K562 (cell line): ENCODE measurements around the gene AP2M1. TPM values are rescaled to one million over a fixed set of nuclear protein-coding genes. Genes with fewer than 3 reads are reported as not detected.

Source experiments
- DMBX1 ChIP-seq: fragments of 250-450 bp; sonication (Bioruptor Pico); IDR thresholded peaks from 2 replicates; pipeline ENCODE4 v1.8.0; 2022; ENCODE audit warnings: inconsistent platforms, mild to moderate bottlenecking, moderate library complexity, borderline replicate concordance
- DNMT1 ChIP-seq: fragments of 450-650 bp; IDR thresholded peaks from 2 replicates; pipeline ENCODE4 v1.6.1; 2016; ENCODE audit warnings: antibody characterized with exemption, mild to moderate bottlenecking
- FOXA3 ChIP-seq, 2 experiments: fragments of 450-650 bp in 1 of 2; sonication (generic) in 1 of 2; formaldehyde crosslinking; IDR thresholded peaks in 1 of 2; conservative IDR thresholded peaks in 1 of 2; 2 replicates each; pipeline versions ENCODE4 v1.4.0 to v1.8.0; 2020 to 2022; ENCODE audit warnings: mild to moderate bottlenecking in 2 of 2, missing genetic modification reagents in 1 of 2
- FOXM1 ChIP-seq, 2 experiments: fragments of 450-650 bp in 1 of 2; sonication (generic) in 1 of 2; formaldehyde crosslinking in 1 of 2; IDR thresholded peaks; 2 replicates each; pipeline versions ENCODE4 v1.6.1 to v1.9.0; 2017 to 2022; ENCODE audit warnings: low read depth in 2 of 2, mild to moderate bottlenecking in 2 of 2, missing genetic modification reagents in 1 of 2, moderate library complexity in 1 of 2
- HINFP ChIP-seq: fragments of 450-650 bp; conservative IDR thresholded peaks from 2 replicates; pipeline ENCODE4 v1.6.1; 2016; ENCODE audit warnings: missing genetic modification characterization, low read depth, mild to moderate bottlenecking, control low read depth, missing compliant biosample characterization
- MCM5 ChIP-seq: fragments of 450-650 bp; IDR thresholded peaks from 2 replicates; pipeline ENCODE4 v1.6.1; 2016; ENCODE audit warnings: low read depth
- MITF ChIP-seq: IDR thresholded peaks from 2 replicates; pipeline ENCODE4 v1.6.1; 2014; ENCODE audit warnings: antibody characterized with exemption
- NCOA4 ChIP-seq: fragments of 450-650 bp; IDR thresholded peaks from 2 replicates; pipeline ENCODE4 v1.6.1; 2018; ENCODE audit warnings: mild to moderate bottlenecking; ENCODE audit not compliant: partially characterized antibody
- TCF7 ChIP-seq: sonication (generic); IDR thresholded peaks from 2 replicates; pipeline ENCODE4 v1.6.1; 2016; ENCODE audit warnings: antibody characterized with exemption, borderline replicate concordance
- ZC3H11A ChIP-seq: IDR thresholded peaks from 2 replicates; pipeline ENCODE4 v1.6.1; 2012; ENCODE audit warnings: low read depth, low read length, improper control_type of control experiment
- ZNF121 ChIP-seq: sonication (generic); formaldehyde crosslinking; conservative IDR thresholded peaks from 2 replicates; pipeline ENCODE4 v1.8.0; 2022; ENCODE audit warnings: missing genetic modification reagents
- ZNF277 ChIP-seq: fragments of 250-450 bp; sonication (Bioruptor Pico); IDR thresholded peaks from 2 replicates; pipeline ENCODE4 v1.8.0; 2022; ENCODE audit warnings: inconsistent platforms, mild to moderate bottlenecking, moderate library complexity, borderline replicate concordance
- ZNF766 ChIP-seq: fragments of 200-800 bp; sonication (Bioruptor generic); conservative IDR thresholded peaks from 2 replicates; pipeline ENCODE4 v1.6.1; 2016; ENCODE audit warnings: missing genetic modification characterization, missing compliant biosample characterization
- polyA plus RNA-seq, 8 experiments: library from polyadenylated mRNA; depleted of rRNA in 4 of 8; stranded (reverse) in 5 of 8; unstranded in 3 of 8; fragments of >200 nt; fragmentation: Nextera tagmentation in 2 of 8; fragmentation: Illumina TruSeq in 1 of 8; extraction: Ambion mirVana in 2 of 8; extraction: Trizol in 1 of 8; gene quantifications; 2 replicates each; pipeline versions ENCODE4 v1.2.1 to v1.2.3, GENCODE V29; 2011 to 2014; ENCODE audit warnings: inconsistent platforms in 1 of 8, missing spikeins in 1 of 8
- total RNA-seq, 7 experiments: library from RNA; depleted of rRNA in 6 of 7; stranded (reverse); fragments of >200 nt in 6 of 7; fragmentation: Illumina TruSeq in 2 of 7; extraction: Trizol in 2 of 7; gene quantifications; 2 replicates each; pipeline versions ENCODE4 v1.2.1 to v1.2.3, GENCODE V29; 2011 to 2021; ENCODE audit warnings: low replicate concordance in 1 of 7
- TF ChIP-seq, protein P1 (sequence below): fragments of 450-650 bp; IDR thresholded peaks from 2 replicates; pipeline ENCODE4 v1.6.1; 2016; ENCODE audit warnings: borderline replicate concordance
- TF ChIP-seq, protein P2 (sequence below): fragments of 250-450 bp; sonication (Bioruptor Pico); IDR thresholded peaks from 2 replicates; pipeline ENCODE4 v1.5.0; 2021
- TF ChIP-seq, protein P3 (sequence below): fragments of 250-450 bp; sonication (Bioruptor Pico); IDR thresholded peaks from 2 replicates; pipeline ENCODE4 v1.4.0; 2020

AP2M1 gene
- total and polyA plus RNA-seq, 9 of the 15 experiments (the other 6 are each of a cell fraction or from before 2014, with no cell fraction given) = 118 to 505 (median 296) TPM

GRCh38 chr3:184133840-184134745 lies 40.6 kb upstream of the AP2M1 start (continued):
- TF ChIP-seq, protein P1, sequence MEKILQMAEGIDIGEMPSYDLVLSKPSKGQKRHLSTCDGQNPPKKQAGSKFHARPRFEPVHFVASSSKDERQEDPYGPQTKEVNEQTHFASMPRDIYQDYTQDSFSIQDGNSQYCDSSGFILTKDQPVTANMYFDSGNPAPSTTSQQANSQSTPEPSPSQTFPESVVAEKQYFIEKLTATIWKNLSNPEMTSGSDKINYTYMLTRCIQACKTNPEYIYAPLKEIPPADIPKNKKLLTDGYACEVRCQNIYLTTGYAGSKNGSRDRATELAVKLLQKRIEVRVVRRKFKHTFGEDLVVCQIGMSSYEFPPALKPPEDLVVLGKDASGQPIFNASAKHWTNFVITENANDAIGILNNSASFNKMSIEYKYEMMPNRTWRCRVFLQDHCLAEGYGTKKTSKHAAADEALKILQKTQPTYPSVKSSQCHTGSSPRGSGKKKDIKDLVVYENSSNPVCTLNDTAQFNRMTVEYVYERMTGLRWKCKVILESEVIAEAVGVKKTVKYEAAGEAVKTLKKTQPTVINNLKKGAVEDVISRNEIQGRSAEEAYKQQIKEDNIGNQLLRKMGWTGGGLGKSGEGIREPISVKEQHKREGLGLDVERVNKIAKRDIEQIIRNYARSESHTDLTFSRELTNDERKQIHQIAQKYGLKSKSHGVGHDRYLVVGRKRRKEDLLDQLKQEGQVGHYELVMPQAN = peak; percentile 67; the same call in 1 of the 2 replicates
- TF ChIP-seq MCM5 (no peak), FOXA3 (CRISPR knock-in tag; conservative IDR thresholded peaks at IDR 0.05 in 1 of 2, IDR thresholded peaks at IDR 0.05 in 1 of 2) (no peak), DNMT1 (no peak), ZNF121 (no peak), HINFP (no peak), TCF7 (0 out of 2 replicates have a peak, but pooled peaks have one; percentile 60), ZNF766 (0 out of 2 replicates have a peak, but pooled peaks have one; percentile 58), NCOA4 (no peak), MITF (no peak), ZNF277 (CRISPR knock-in tag) (no peak), ZC3H11A (no peak), FOXM1 (IDR thresholded peaks at IDR 0.05; ENCODE audit: low read depth) (no peak), FOXM1 (CRISPR knock-in tag; IDR thresholded peaks at IDR 0.05; ENCODE audit: low read depth) (0 out of 2 replicates have a peak, but pooled peaks have one; percentile 71), DMBX1 (CRISPR knock-in tag) (peak; percentile 49; the same call in 1 of the 2 replicates)
- TF ChIP-seq, protein P2, sequence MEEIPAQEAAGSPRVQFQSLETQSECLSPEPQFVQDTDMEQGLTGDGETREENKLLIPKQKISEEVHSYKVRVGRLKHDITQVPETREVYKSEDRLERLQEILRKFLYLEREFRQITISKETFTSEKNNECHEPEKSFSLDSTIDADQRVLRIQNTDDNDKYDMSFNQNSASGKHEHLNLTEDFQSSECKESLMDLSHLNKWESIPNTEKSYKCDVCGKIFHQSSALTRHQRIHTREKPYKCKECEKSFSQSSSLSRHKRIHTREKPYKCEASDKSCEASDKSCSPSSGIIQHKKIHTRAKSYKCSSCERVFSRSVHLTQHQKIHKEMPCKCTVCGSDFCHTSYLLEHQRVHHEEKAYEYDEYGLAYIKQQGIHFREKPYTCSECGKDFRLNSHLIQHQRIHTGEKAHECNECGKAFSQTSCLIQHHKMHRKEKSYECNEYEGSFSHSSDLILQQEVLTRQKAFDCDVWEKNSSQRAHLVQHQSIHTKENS (CRISPR knock-in tag) = no peak
- TF ChIP-seq, protein P3, sequence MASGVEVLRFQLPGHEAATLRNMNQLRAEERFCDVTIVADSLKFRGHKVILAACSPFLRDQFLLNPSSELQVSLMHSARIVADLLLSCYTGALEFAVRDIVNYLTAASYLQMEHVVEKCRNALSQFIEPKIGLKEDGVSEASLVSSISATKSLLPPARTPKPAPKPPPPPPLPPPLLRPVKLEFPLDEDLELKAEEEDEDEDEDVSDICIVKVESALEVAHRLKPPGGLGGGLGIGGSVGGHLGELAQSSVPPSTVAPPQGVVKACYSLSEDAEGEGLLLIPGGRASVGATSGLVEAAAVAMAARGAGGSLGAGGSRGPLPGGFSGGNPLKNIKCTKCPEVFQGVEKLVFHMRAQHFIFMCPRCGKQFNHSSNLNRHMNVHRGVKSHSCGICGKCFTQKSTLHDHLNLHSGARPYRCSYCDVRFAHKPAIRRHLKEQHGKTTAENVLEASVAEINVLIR (CRISPR knock-in tag) = no peak
